ENCODE data around the gene PIEZO2. TPM values are rescaled to one million over a fixed set of nuclear protein-coding genes. Genes with fewer than 3 reads are reported as not detected.

PIEZO2 gene
- total RNA-seq, 2 experiments from 2014 or later = not detected

DNA sequence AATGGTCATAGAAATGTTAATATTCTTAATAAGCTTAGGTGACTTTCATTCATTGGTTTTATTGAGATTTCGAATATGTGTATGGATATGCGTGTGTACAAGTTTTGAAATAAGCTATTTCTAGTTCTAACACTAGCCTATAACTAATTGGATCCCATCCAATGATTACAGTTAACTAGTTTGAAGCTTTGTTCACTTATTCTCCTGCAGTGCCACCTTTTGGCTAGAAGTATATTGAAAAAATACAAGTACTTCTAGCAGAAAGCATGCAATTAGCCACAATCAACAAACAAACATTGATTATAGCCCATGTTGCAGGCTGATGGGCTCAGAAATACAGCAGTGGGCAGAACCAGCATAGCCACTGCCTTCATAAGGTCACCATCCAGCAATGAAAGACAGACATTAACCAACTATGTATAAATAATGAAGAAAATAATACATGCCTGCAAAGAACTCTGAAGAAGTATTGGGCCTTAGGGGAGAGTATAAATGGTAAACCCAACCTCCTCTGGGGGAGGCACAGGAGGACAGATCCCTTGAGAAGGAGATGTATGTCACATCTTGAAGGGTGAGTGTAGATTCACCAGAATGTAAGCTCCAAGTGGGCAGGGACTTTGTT is 5.1 kb upstream of the PIEZO2 start:
- Mint-ChIP-seq H3K27ac (no peak overlapping the region), H3K4me3 (no peak overlapping the region), H3K4me1 (ENCODE audit: low read depth) (no peaks in the 10 kb centered on the region), H3K27me3 (peaks cover 43% of the 10 kb centered on the region), H3K9me3 (no peaks in the 10 kb centered on the region), H3K36me3 (ENCODE audit: low read depth) (no peaks in the 10 kb centered on the region)
- ATAC-seq (ENCODE audit: poor library complexity) = no peak
- Histone ChIP-seq H3K4me1 (ENCODE audit: insufficient read depth, low read length) (no peaks in the 10 kb centered on the region), H3K27me3 (ENCODE audit: control insufficient read depth in 1 of 2, insufficient read depth in 2 of 2, low read length in 2 of 2) (peaks cover 9 to 10% of the 10 kb centered on the region in 2 experiments), H3K36me3 (ENCODE audit: insufficient read depth, low read length) (no peaks in the 10 kb centered on the region), H3K27ac (ENCODE audit: low read depth in 1 of 2, low read length in 2 of 2) (no peak overlapping the region), H3K4me3 (ENCODE audit: low read length) (no peak overlapping the region), H3K9me3 (ENCODE audit: control insufficient read depth in 1 of 2, insufficient read depth in 1 of 2, low read length in 2 of 2) (no peaks in the 10 kb centered on the region)
- CTCF ChIA-PET = no interaction called here
- POLR2A ChIA-PET = no interaction called here
- intact Hi-C loops (cut with DNase I, micrococcal nuclease) = loop anchor here in 1 of 2 experiments (5.0 to 10.0 kb wide), 2 partner anchors 592 to 1180 kb away; no protein-coding TSS in a partner anchor
- TF ChIP-seq CTCF (IDR thresholded peaks at IDR 0.05) = no peak
- peak in 1 of 14 experiments; percentile 13 for DNase-seq

DNA sequence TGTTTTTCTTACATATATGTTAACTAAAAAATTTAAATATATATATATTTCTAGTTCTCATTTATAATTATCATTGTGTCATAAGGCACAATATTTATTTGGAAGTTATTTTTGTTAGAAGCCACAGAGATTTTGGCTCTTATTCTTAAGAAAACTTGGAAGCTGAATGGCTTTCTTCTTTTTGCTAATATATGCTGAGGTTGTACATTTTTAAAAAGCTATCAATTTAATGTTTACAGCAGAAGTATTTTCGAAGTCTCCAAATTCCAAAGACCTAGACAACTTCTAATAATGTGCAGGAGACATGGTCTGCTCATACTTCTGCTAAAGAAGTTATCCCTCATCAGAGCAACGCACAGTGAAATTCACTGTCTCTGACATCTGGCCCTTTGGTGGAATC is 3.7 kb upstream of the PIEZO2 start:
- no peaks in the 10 kb centered on the region for H3K36me3 ChIP-seq (ENCODE audit: insufficient read depth, low read length)
- Mint-ChIP-seq H3K4me3 (no peak overlapping the region), H3K9me3 (no peaks in the 10 kb centered on the region), H3K4me1 (ENCODE audit: low read depth) (no peaks in the 10 kb centered on the region), H3K36me3 (ENCODE audit: low read depth) (no peaks in the 10 kb centered on the region), H3K27ac (no peak overlapping the region), H3K27me3 (peaks cover 45% of the 10 kb centered on the region)
- no peak for DNase-seq
- CTCF ChIA-PET = no interaction called here
- intact Hi-C loops (cut with DNase I, micrococcal nuclease) = loop anchor here in 1 of 2 experiments (5.0 to 10.0 kb wide), 2 partner anchors 591 to 1178 kb away; no protein-coding TSS in a partner anchor
- POLR2A ChIA-PET = no interaction called here
- H3K9me3 ChIP-seq (ENCODE audit: control insufficient read depth in 1 of 2, insufficient read depth in 1 of 2, low read length in 2 of 2) = peaks cover 0 to 4% of the 10 kb centered on the region in 2 experiments
- ATAC-seq (ENCODE audit: poor library complexity) = no peak
- no peak overlapping the region for H3K27ac ChIP-seq (ENCODE audit: low read depth in 1 of 2, low read length in 2 of 2)
- no peak for TF ChIP-seq CTCF (IDR thresholded peaks at IDR 0.05)
- H3K27me3 ChIP-seq (ENCODE audit: control insufficient read depth in 1 of 2, insufficient read depth in 2 of 2, low read length in 2 of 2) = peaks cover 9 to 15% of the 10 kb centered on the region in 2 experiments
- no peaks in the 10 kb centered on the region for H3K4me1 ChIP-seq (ENCODE audit: insufficient read depth, low read length)
- no peak overlapping the region for H3K4me3 ChIP-seq (ENCODE audit: low read length)

- DNase-seq (no peak), ATAC-seq (ENCODE audit: poor library complexity) (no peak)
- Histone ChIP-seq H3K4me3 (ENCODE audit: low read length) (no peak overlapping the region), H3K27me3 (ENCODE audit: control insufficient read depth in 1 of 2, insufficient read depth in 2 of 2, low read length in 2 of 2) (peaks cover 16 to 35% of the 10 kb centered on the region in 2 experiments), H3K9me3 (ENCODE audit: control insufficient read depth in 1 of 2, insufficient read depth in 1 of 2, low read length in 2 of 2) (peaks cover 0 to 17% of the 10 kb centered on the region in 2 experiments), H3K27ac (ENCODE audit: low read depth in 1 of 2, low read length in 2 of 2) (no peak overlapping the region), H3K4me1 (ENCODE audit: insufficient read depth, low read length) (no peaks in the 10 kb centered on the region), H3K36me3 (ENCODE audit: insufficient read depth, low read length) (no peaks in the 10 kb centered on the region)
- Mint-ChIP-seq H3K27me3 (peaks cover 71% of the 10 kb centered on the region), H3K4me1 (ENCODE audit: low read depth) (no peaks in the 10 kb centered on the region), H3K9me3 (no peaks in the 10 kb centered on the region), H3K27ac (no peak overlapping the region), H3K36me3 (ENCODE audit: low read depth) (no peaks in the 10 kb centered on the region), H3K4me3 (no peak overlapping the region)
- TF ChIP-seq CTCF (IDR thresholded peaks at IDR 0.05) = no peak
- ChIA-PET POLR2A (no interaction called here), CTCF (no interaction called here)
- intact Hi-C loops (cut with DNase I, micrococcal nuclease) = loop anchor here in 1 of 2 experiments (5.0 to 10.0 kb wide), 2 partner anchors 588 to 1175 kb away; no protein-coding TSS in a partner anchor
These were observed 874 bp upstream of the PIEZO2 start for GRCh38 chr18:11150271-11150615.

Measured in CD4-positive, alpha-beta T cell (primary cell).